ENCODE results near the gene MTURN. TPM values are rescaled to one million over a fixed set of nuclear protein-coding genes. Genes with fewer than 3 reads are reported as not detected.

Gene MTURN
- total RNA-seq, 1 donor from 2014 or later, result 8.9 TPM

- DNase-seq (ENCODE audit: low read depth in 2 of 2), result peak; percentile 63 to 67
Measured at GRCh38 chr7:30135301-30136116, 723 bp downstream of the MTURN start.

- DNase-seq (ENCODE audit: low read depth in 2 of 2), result peak in 1 of 2 donors; percentile 18
Measured at GRCh38 chr7:30136117-30136731, 1.4 kb downstream of the MTURN start.

- DNase-seq (ENCODE audit: low read depth in 2 of 2), result no peak
Measured at GRCh38 chr7:30136743-30137485, 2.1 kb downstream of the MTURN start.

GRCh38 chr7:30139836-30140384 lies 5.1 kb downstream of the MTURN start:
- peak in 1 of 2 donors; percentile 56 for DNase-seq (ENCODE audit: low read depth in 2 of 2)

- DNase-seq (ENCODE audit: low read depth in 2 of 2), result peak in 1 of 2 donors; percentile 82
Measured at GRCh38 chr7:30140456-30140855, 5.7 kb downstream of the MTURN start.

GRCh38 chr7:30142710-30143109 lies 7.9 kb downstream of the MTURN start:
- DNase-seq (ENCODE audit: low read depth in 2 of 2), result peak; percentile 56 to 92

GRCh38 chr7:30143748-30144251 lies 9.0 kb downstream of the MTURN start:
- peak; percentile 40 to 62 for DNase-seq (ENCODE audit: low read depth in 2 of 2)

- DNase-seq (ENCODE audit: low read depth in 2 of 2), result no peak
Measured at GRCh38 chr7:30144657-30145306, 10.0 kb downstream of the MTURN start.

- no peak for DNase-seq (ENCODE audit: low read depth in 2 of 2)
Measured at GRCh38 chr7:30145426-30145970, 10.7 kb downstream of the MTURN start.

GRCh38 chr7:30146127-30146612 lies 11.4 kb downstream of the MTURN start:
- peak; percentile 11 to 84 for DNase-seq (ENCODE audit: low read depth in 2 of 2)

- DNase-seq (ENCODE audit: low read depth in 2 of 2), result no peak
Measured at GRCh38 chr7:30147223-30147622, 12.4 kb downstream of the MTURN start.

- DNase-seq (ENCODE audit: low read depth in 2 of 2), result no peak
Measured at GRCh38 chr7:30147785-30148184, 13.0 kb downstream of the MTURN start.

GRCh38 chr7:30148426-30148825 lies 13.6 kb downstream of the MTURN start:
- no peak for DNase-seq (ENCODE audit: low read depth in 2 of 2)

GRCh38 chr7:30148951-30149459 lies 14.2 kb downstream of the MTURN start:
- no peak for DNase-seq (ENCODE audit: low read depth in 2 of 2)

- no peak for DNase-seq (ENCODE audit: low read depth in 2 of 2)
Measured at GRCh38 chr7:30149640-30150272, 15.0 kb downstream of the MTURN start.

GRCh38 chr7:30150711-30151110 lies 15.9 kb downstream of the MTURN start:
- DNase-seq (ENCODE audit: low read depth in 2 of 2), result no peak

- no peak for DNase-seq (ENCODE audit: low read depth in 2 of 2)
Measured at GRCh38 chr7:30154111-30154587, 19.4 kb downstream of the MTURN start.

- no peak for DNase-seq (ENCODE audit: low read depth in 2 of 2)
Measured at GRCh38 chr7:30155481-30155880, 20.7 kb downstream of the MTURN start.

GRCh38 chr7:30157204-30157603 lies 22.4 kb downstream of the MTURN start:
- no peak for DNase-seq (ENCODE audit: low read depth in 2 of 2)

- no peak for DNase-seq (ENCODE audit: low read depth in 2 of 2)
Measured at GRCh38 chr7:30159163-30159562, 24.4 kb downstream of the MTURN start.

Measured in lung microvascular endothelial cell (primary cell).